ENCODE measurements around the gene SLC18B1. TPM values are rescaled to one million over a fixed set of nuclear protein-coding genes. Genes with fewer than 3 reads are reported as not detected.
"Not testable (repeated sequence)": the region's sequence is repeated elsewhere in the genome, so short reads cannot be mapped to it uniquely, and the experiment has no call there.

SLC18B1 gene
- polyA plus RNA-seq, 3 donors, result 10.3 to 36.6 (median 24.8) TPM

- H4K20me1 ChIP-seq (ENCODE audit: insufficient read depth, low read length), result no peaks in the 10 kb centered on the region
- TF ChIP-seq, protein P1, sequence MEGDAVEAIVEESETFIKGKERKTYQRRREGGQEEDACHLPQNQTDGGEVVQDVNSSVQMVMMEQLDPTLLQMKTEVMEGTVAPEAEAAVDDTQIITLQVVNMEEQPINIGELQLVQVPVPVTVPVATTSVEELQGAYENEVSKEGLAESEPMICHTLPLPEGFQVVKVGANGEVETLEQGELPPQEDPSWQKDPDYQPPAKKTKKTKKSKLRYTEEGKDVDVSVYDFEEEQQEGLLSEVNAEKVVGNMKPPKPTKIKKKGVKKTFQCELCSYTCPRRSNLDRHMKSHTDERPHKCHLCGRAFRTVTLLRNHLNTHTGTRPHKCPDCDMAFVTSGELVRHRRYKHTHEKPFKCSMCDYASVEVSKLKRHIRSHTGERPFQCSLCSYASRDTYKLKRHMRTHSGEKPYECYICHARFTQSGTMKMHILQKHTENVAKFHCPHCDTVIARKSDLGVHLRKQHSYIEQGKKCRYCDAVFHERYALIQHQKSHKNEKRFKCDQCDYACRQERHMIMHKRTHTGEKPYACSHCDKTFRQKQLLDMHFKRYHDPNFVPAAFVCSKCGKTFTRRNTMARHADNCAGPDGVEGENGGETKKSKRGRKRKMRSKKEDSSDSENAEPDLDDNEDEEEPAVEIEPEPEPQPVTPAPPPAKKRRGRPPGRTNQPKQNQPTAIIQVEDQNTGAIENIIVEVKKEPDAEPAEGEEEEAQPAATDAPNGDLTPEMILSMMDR (IDR thresholded peaks at IDR 0.05), result no peak
- intact Hi-C loops (cut with micrococcal nuclease), result no loop called here
- no peaks in the 10 kb centered on the region for H3K27me3 ChIP-seq (ENCODE audit: control insufficient read depth in 2 of 2, insufficient read depth in 2 of 2, low read length in 2 of 2)
- peaks cover 6 to 11% of the 10 kb centered on the region in 2 donors for H3K4me1 ChIP-seq (ENCODE audit: control insufficient read depth in 1 of 2, insufficient read depth in 2 of 2, low read length in 2 of 2)
- no peaks in the 10 kb centered on the region for H3K9me3 ChIP-seq (replicated peaks in 1 of 2; ENCODE audit: control insufficient read depth in 1 of 2, insufficient read depth in 1 of 2, low read length in 2 of 2)
- no peak overlapping the region for H3K4me2 ChIP-seq (replicated peaks; ENCODE audit: extremely low read depth, low read length, poor library complexity, severe bottlenecking)
- H3K9ac ChIP-seq (ENCODE audit: insufficient read depth, low read length, poor library complexity, severe bottlenecking), result no peak overlapping the region
- H2AFZ ChIP-seq (ENCODE audit: insufficient read depth, low read depth, low read length, poor library complexity, severe bottlenecking), result no peak overlapping the region
- 98% methylated on average over 5 of the region's 7 CpGs for WGBS (ENCODE audit: insufficient coverage)
- Mint-ChIP-seq H3K36me3 (peaks cover 0 to 23% of the 10 kb centered on the region in 2 donors), H3K27ac (no peak overlapping the region), H3K9me3 (no peaks in the 10 kb centered on the region), H3K27me3 (ENCODE audit: low read depth in 3 of 3) (peaks cover 0 to 2% (median 1%) of the 10 kb centered on the region in 3 donors), H3K4me3 (no peak overlapping the region), H3K4me1 (peaks cover 7% of the 10 kb centered on the region)
- no peaks in the 10 kb centered on the region for H3K36me3 ChIP-seq (replicated peaks in 1 of 2; ENCODE audit: control insufficient read depth in 1 of 2, insufficient read depth in 2 of 2, low read length in 2 of 2)
- H3K27ac ChIP-seq (ENCODE audit: low read depth in 1 of 2, low read length in 2 of 2), result no peak overlapping the region
- DNase-seq, result no peak
- no peaks in the 10 kb centered on the region for H3K79me2 ChIP-seq (ENCODE audit: insufficient read depth, low read length)
- H3K4me3 ChIP-seq (replicated peaks in 1 of 3; ENCODE audit: low read depth in 2 of 3, low read length in 3 of 3), result no peak overlapping the region
These were observed 12.5 kb downstream of the SLC18B1 start for GRCh38 chr6:132785936-132786335.

GRCh38 chr6:132780770-132781371 lies 17.6 kb downstream of the SLC18B1 start:
- Histone ChIP-seq H3K27ac (ENCODE audit: low read depth in 1 of 2, low read length in 2 of 2) (no peak overlapping the region), H3K9ac (ENCODE audit: insufficient read depth, low read length, poor library complexity, severe bottlenecking) (no peak overlapping the region), H3K79me2 (ENCODE audit: insufficient read depth, low read length) (no peaks in the 10 kb centered on the region), H3K9me3 (replicated peaks in 1 of 2; ENCODE audit: control insufficient read depth in 1 of 2, insufficient read depth in 1 of 2, low read length in 2 of 2) (no peaks in the 10 kb centered on the region), H3K4me2 (replicated peaks; ENCODE audit: extremely low read depth, low read length, poor library complexity, severe bottlenecking) (no peak overlapping the region), H2AFZ (ENCODE audit: insufficient read depth, low read depth, low read length, poor library complexity, severe bottlenecking) (no peak overlapping the region), H3K4me1 (ENCODE audit: control insufficient read depth in 1 of 2, insufficient read depth in 2 of 2, low read length in 2 of 2) (no peaks in the 10 kb centered on the region), H3K4me3 (replicated peaks in 1 of 3; ENCODE audit: low read depth in 2 of 3, low read length in 3 of 3) (no peak overlapping the region), H3K36me3 (replicated peaks in 1 of 2; ENCODE audit: control insufficient read depth in 1 of 2, insufficient read depth in 2 of 2, low read length in 2 of 2) (peaks cover 8 to 19% of the 10 kb centered on the region in 2 donors), H4K20me1 (ENCODE audit: insufficient read depth, low read length) (no peaks in the 10 kb centered on the region), H3K27me3 (ENCODE audit: control insufficient read depth in 2 of 2, insufficient read depth in 2 of 2, low read length in 2 of 2) (no peaks in the 10 kb centered on the region)
- DNase-seq, result no peak
- Mint-ChIP-seq H3K27me3 (ENCODE audit: low read depth in 3 of 3) (peaks cover 0 to 4% (median 1%) of the 10 kb centered on the region in 3 donors), H3K27ac (no peak overlapping the region), H3K9me3 (peaks cover 0 to 2% (median 0%) of the 10 kb centered on the region in 7 donors), H3K4me3 (no peak overlapping the region), H3K4me1 (no peaks in the 10 kb centered on the region), H3K36me3 (peaks cover 11 to 22% of the 10 kb centered on the region in 2 donors)
- intact Hi-C loops (cut with micrococcal nuclease), result no loop called here
- WGBS (ENCODE audit: insufficient coverage), result no CpG with 5 or more reads among the region's 2 CpGs
- TF ChIP-seq, protein P1 (IDR thresholded peaks at IDR 0.05), result peak; percentile 47

DNA sequence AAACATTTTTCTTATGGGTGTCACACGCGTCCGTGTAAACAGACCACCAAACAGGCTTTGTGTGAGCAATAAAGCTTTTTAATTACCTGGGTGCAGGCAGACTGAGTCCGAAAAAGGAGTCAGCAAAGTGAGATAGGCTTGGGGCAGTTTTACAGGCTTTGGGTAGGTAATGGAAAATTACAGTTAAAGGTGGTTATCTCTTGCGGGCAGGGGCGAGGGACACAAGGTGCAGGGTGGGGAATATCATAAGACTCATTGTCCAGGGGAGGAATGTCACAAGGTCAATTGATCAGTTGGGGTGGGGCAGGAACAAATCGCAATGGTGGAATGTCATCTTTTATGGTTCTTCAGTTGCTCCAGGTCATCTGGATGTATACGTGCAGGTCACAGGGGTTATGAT lies 20.6 kb downstream of the SLC18B1 start:
- H3K27ac ChIP-seq (ENCODE audit: low read depth in 1 of 2, low read length in 2 of 2); H3K9me3 ChIP-seq (replicated peaks in 1 of 2; ENCODE audit: control insufficient read depth in 1 of 2, insufficient read depth in 1 of 2, low read length in 2 of 2); H3K4me2 ChIP-seq (replicated peaks; ENCODE audit: extremely low read depth, low read length, poor library complexity, severe bottlenecking); H3K4me1 ChIP-seq (ENCODE audit: control insufficient read depth in 1 of 2, insufficient read depth in 2 of 2, low read length in 2 of 2); H3K27me3 Mint-ChIP-seq (ENCODE audit: low read depth in 3 of 3); H3K79me2 ChIP-seq (ENCODE audit: insufficient read depth, low read length); H2AFZ ChIP-seq (ENCODE audit: insufficient read depth, low read depth, low read length, poor library complexity, severe bottlenecking); H3K4me3 Mint-ChIP-seq; H3K4me1 Mint-ChIP-seq; H3K9ac ChIP-seq (ENCODE audit: insufficient read depth, low read length, poor library complexity, severe bottlenecking); intact Hi-C loops (cut with micrococcal nuclease); H4K20me1 ChIP-seq (ENCODE audit: insufficient read depth, low read length); DNase-seq; H3K9me3 Mint-ChIP-seq; H3K27ac Mint-ChIP-seq; H3K27me3 ChIP-seq (ENCODE audit: control insufficient read depth in 2 of 2, insufficient read depth in 2 of 2, low read length in 2 of 2); H3K4me3 ChIP-seq (replicated peaks in 1 of 3; ENCODE audit: low read depth in 2 of 3, low read length in 3 of 3): not testable (repeated sequence)
- peaks cover 9 to 22% of the 10 kb centered on the region in 2 donors for H3K36me3 ChIP-seq (replicated peaks in 1 of 2; ENCODE audit: control insufficient read depth in 1 of 2, insufficient read depth in 2 of 2, low read length in 2 of 2)
- 98% methylated on average over 8 of the region's 8 CpGs for WGBS (ENCODE audit: insufficient coverage)
- H3K36me3 Mint-ChIP-seq, result peaks cover 13 to 17% of the 10 kb centered on the region in 2 donors

All from CD14-positive monocyte (primary cell).